ENCODE measurements around the gene KIF26B.

DNA sequence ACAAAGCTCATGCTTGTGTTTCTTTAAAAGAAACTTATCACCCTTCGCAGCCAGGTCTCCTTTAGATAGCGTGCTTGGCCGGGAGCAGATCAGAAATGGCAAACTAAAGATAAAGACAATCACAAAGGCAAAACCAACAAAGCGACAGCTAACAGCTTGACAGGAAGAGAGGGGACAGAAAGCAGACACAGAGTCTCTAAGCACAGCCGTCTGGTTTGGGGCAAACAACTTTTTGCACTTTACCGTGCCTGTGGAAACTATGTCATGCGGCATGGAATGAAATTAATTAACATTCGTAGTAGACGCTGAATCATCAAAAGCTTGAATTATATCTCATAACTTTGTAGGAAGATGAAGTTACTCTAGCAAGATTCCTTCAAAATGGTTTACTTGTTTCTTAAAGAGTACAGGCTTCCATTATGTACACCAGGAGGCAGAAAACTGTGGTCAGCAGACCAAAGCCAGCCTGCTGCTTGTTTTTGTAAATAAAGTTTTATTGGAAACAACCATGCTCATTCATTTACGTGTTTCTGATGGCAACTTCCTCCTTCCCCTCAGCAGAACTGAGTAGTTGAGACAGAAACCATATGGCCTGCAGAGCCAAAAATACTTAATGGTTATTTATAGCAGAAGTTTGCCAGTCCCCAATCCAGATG, 183.2 kb downstream of the KIF26B start:
- TF ChIP-seq, protein P1, sequence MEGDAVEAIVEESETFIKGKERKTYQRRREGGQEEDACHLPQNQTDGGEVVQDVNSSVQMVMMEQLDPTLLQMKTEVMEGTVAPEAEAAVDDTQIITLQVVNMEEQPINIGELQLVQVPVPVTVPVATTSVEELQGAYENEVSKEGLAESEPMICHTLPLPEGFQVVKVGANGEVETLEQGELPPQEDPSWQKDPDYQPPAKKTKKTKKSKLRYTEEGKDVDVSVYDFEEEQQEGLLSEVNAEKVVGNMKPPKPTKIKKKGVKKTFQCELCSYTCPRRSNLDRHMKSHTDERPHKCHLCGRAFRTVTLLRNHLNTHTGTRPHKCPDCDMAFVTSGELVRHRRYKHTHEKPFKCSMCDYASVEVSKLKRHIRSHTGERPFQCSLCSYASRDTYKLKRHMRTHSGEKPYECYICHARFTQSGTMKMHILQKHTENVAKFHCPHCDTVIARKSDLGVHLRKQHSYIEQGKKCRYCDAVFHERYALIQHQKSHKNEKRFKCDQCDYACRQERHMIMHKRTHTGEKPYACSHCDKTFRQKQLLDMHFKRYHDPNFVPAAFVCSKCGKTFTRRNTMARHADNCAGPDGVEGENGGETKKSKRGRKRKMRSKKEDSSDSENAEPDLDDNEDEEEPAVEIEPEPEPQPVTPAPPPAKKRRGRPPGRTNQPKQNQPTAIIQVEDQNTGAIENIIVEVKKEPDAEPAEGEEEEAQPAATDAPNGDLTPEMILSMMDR (conservative IDR thresholded peaks at IDR 0.05; ENCODE audit: low read depth, low read length): no peak
- TF ChIP-seq EZH2 (IDR thresholded peaks at IDR 0.05; ENCODE audit: low read length, unreplicated experiment): no peak
